Measurements from ENCODE around the gene VDAC2.
"Not testable (repeated sequence)": the region's sequence is repeated elsewhere in the genome, so short reads cannot be mapped to it uniquely, and the experiment has no call there.

Gene VDAC2

DNA sequence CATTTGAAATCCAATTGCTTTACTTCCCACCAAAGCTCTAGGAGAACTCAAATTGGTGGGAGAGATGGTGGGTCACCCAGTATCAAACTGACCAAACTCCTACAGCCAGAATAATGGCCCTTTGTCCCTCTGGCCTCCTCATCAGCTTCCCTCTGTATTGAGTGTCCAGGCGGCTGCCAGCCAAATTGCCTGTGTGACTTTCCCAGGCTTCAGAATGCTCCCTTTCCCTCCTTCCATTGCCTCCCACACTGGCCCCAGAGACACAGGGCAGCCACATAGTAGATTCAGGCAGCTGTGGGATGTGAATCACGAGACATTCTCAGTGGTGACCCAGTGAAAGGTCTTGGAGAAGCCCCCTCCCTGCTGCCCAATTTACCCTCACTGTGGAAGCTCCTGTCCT, 12.7 kb upstream of the VDAC2 start:
- Histone ChIP-seq H3K9ac (ENCODE audit: low read length) (no peak overlapping the region), H3K4me1 (ENCODE audit: low read length) (no peaks in the 10 kb centered on the region), H3K4me3 (ENCODE audit: low read length) (no peak overlapping the region), H4K20me1 (ENCODE audit: insufficient read depth, low read length) (no peaks in the 10 kb centered on the region), H3K9me3 (ENCODE audit: insufficient read depth, low read length) (no peaks in the 10 kb centered on the region), H2AFZ (ENCODE audit: low read depth, low read length) (no peak overlapping the region), H3K36me3 (replicated peaks; ENCODE audit: low read depth, low read length) (no peaks in the 10 kb centered on the region), H3K27me3 (ENCODE audit: low read depth, low read length) (no peaks in the 10 kb centered on the region), H3K27ac (ENCODE audit: low read length) (no peak overlapping the region), H3K4me2 (ENCODE audit: low read length) (no peak overlapping the region), H3K79me2 (ENCODE audit: low read length) (no peaks in the 10 kb centered on the region)
- no peak for TF ChIP-seq EZH2phosphoT487 (IDR thresholded peaks at IDR 0.05; ENCODE audit: low read depth)
- TF ChIP-seq, protein P1, sequence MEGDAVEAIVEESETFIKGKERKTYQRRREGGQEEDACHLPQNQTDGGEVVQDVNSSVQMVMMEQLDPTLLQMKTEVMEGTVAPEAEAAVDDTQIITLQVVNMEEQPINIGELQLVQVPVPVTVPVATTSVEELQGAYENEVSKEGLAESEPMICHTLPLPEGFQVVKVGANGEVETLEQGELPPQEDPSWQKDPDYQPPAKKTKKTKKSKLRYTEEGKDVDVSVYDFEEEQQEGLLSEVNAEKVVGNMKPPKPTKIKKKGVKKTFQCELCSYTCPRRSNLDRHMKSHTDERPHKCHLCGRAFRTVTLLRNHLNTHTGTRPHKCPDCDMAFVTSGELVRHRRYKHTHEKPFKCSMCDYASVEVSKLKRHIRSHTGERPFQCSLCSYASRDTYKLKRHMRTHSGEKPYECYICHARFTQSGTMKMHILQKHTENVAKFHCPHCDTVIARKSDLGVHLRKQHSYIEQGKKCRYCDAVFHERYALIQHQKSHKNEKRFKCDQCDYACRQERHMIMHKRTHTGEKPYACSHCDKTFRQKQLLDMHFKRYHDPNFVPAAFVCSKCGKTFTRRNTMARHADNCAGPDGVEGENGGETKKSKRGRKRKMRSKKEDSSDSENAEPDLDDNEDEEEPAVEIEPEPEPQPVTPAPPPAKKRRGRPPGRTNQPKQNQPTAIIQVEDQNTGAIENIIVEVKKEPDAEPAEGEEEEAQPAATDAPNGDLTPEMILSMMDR (IDR thresholded peaks at IDR 0.05; ENCODE audit: low read depth, low read length): no peak

DNA sequence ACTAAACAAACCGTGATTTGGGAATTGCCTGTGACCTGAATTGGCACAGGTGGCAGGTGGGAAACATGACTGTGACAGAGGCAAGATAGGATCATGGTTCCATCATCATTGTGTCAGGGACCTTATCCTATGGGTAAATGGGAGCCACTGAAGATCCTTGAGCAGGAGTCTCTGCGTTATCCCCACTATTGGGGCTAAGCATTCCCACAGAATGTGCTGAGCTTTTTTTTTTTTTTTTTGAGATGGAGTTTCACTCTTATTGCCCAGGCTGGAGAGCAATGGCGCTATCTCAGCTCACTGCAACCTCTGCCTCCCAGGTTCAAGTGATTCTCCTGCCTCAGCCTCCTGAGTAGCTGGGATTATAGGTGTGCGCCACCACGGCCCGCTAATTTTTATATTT, 10.6 kb upstream of the VDAC2 start:
- H4K20me1 ChIP-seq (ENCODE audit: insufficient read depth, low read length); H3K4me1 ChIP-seq (ENCODE audit: low read length); H3K9me3 ChIP-seq (ENCODE audit: insufficient read depth, low read length); H2AFZ ChIP-seq (ENCODE audit: low read depth, low read length); H3K4me2 ChIP-seq (ENCODE audit: low read length); H3K27me3 ChIP-seq (ENCODE audit: low read depth, low read length); H3K4me3 ChIP-seq (ENCODE audit: low read length); H3K9ac ChIP-seq (ENCODE audit: low read length); H3K27ac ChIP-seq (ENCODE audit: low read length); H3K79me2 ChIP-seq (ENCODE audit: low read length); H3K36me3 ChIP-seq (replicated peaks; ENCODE audit: low read depth, low read length): not testable (repeated sequence)

- Histone ChIP-seq H2AFZ (ENCODE audit: low read depth, low read length) (no peak overlapping the region), H3K4me1 (ENCODE audit: low read length) (no peaks in the 10 kb centered on the region), H4K20me1 (ENCODE audit: insufficient read depth, low read length) (no peaks in the 10 kb centered on the region), H3K9ac (ENCODE audit: low read length) (no peak overlapping the region), H3K36me3 (replicated peaks; ENCODE audit: low read depth, low read length) (no peaks in the 10 kb centered on the region), H3K4me3 (ENCODE audit: low read length) (no peak overlapping the region), H3K4me2 (ENCODE audit: low read length) (no peak overlapping the region), H3K79me2 (ENCODE audit: low read length) (no peaks in the 10 kb centered on the region), H3K27me3 (ENCODE audit: low read depth, low read length) (no peaks in the 10 kb centered on the region), H3K9me3 (ENCODE audit: insufficient read depth, low read length) (no peaks in the 10 kb centered on the region), H3K27ac (ENCODE audit: low read length) (no peak overlapping the region)
- TF ChIP-seq EZH2phosphoT487 (IDR thresholded peaks at IDR 0.05; ENCODE audit: low read depth): no peak
- TF ChIP-seq, protein P1 (IDR thresholded peaks at IDR 0.05; ENCODE audit: low read depth, low read length): no peak
Observed at GRCh38 chr10:75201793-75202307, 8.7 kb upstream of the VDAC2 start.

DNA sequence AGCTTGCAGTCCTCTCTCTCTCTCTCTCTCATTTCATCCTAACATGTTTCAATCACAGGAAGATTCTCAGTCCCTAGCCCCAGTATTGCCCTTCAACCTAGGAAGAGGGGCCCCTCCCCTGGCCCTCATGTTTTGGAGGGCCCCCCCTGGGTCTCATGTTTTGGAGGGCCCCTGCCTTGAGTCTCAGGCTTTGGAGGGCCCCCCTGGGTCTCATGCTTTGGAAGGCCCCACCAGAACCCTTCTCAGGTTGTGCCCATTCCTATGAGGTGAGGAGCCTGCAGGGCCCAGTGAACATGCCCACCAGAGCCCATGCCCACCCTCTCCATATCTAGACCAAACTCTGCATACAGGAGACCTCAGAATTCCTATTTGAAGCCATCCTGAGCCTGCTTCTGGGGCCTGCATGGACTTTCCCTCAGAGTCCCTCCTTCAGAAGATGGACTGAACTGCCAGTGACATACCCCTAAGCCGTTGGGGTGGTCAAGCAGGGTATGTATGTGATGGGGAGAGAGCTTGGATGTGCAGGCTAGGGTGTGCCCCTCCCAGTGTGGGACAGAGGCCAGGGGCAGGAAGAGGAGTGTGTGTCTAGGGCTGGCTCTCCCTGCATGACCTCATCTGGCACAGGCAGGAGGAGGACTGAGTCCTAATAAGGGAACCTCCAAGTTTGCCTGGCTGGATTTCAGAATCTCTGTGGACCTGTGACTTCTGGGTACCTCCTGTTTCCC, 8.1 kb upstream of the VDAC2 start:
- Histone ChIP-seq H3K4me1 (ENCODE audit: low read length) (no peaks in the 10 kb centered on the region), H3K4me3 (ENCODE audit: low read length) (no peak overlapping the region), H2AFZ (ENCODE audit: low read depth, low read length) (no peak overlapping the region), H3K4me2 (ENCODE audit: low read length) (no peak overlapping the region), H3K79me2 (ENCODE audit: low read length) (no peaks in the 10 kb centered on the region), H3K9me3 (ENCODE audit: insufficient read depth, low read length) (no peaks in the 10 kb centered on the region), H3K27ac (ENCODE audit: low read length) (no peak overlapping the region), H3K9ac (ENCODE audit: low read length) (no peak overlapping the region), H3K27me3 (ENCODE audit: low read depth, low read length) (no peaks in the 10 kb centered on the region), H3K36me3 (replicated peaks; ENCODE audit: low read depth, low read length) (no peaks in the 10 kb centered on the region), H4K20me1 (ENCODE audit: insufficient read depth, low read length) (no peaks in the 10 kb centered on the region)
- TF ChIP-seq EZH2phosphoT487 (IDR thresholded peaks at IDR 0.05; ENCODE audit: low read depth): no peak
- TF ChIP-seq, protein P1 (IDR thresholded peaks at IDR 0.05; ENCODE audit: low read depth, low read length): no peak

DNA sequence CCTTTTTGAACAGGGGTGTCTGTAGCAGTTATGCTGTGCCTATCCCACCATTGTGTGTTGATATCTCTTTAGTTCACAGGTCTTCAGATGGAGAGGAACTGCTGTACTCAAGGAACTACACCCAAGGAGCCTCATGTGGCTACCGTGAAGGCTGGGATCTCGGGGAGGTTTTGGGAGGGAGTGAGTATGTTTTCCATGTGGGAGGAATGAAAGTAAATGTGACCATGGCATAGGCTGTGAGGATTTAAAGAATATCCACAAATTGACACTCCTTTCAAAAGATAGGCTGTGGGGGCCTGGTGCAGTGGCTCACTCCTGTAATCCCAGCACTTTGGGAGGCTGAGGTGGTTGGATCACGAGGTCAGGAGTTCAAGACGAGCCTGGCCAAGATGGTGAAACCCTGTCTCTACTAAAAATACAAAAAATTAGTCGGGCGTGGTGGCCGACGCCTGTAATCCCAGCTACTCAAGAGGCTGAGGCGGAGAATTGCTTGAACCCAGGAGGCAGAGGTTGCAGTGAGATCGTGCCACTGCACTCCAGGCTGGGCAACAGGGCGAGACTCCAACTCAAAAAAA, 7.5 kb upstream of the VDAC2 start:
- not testable (repeated sequence) for H3K4me2 ChIP-seq (ENCODE audit: low read length); H3K4me1 ChIP-seq (ENCODE audit: low read length); H3K4me3 ChIP-seq (ENCODE audit: low read length); H3K27ac ChIP-seq (ENCODE audit: low read length); H3K79me2 ChIP-seq (ENCODE audit: low read length); H2AFZ ChIP-seq (ENCODE audit: low read depth, low read length); H4K20me1 ChIP-seq (ENCODE audit: insufficient read depth, low read length); H3K36me3 ChIP-seq (replicated peaks; ENCODE audit: low read depth, low read length); H3K9ac ChIP-seq (ENCODE audit: low read length); H3K27me3 ChIP-seq (ENCODE audit: low read depth, low read length); H3K9me3 ChIP-seq (ENCODE audit: insufficient read depth, low read length)

Measured in OCI-LY3 (cell line).